Cardiac muscle cell (in vitro differentiated cells and primary cell): ENCODE data around the gene PYROXD2. TPM values are rescaled to one million over a fixed set of nuclear protein-coding genes. Genes with fewer than 3 reads are reported as not detected.
A peak's percentile ranks its signal among the peaks of the same experiment; 100 is the strongest.

Experiments
- DNase-seq, 2 donors: peaks; one replicate each; pipeline versions ENCODE4 v3.0.0 to v3.0.0-alpha.2; 2010 to 2017; ENCODE audit warnings: low read depth in 1 of 2, low spot score in 1 of 2
- H3K27ac ChIP-seq: fragments of 200-600 bp; sonication (generic); 2 replicates; pipeline ENCODE4 v1.5.1; 2016
- H3K27me3 ChIP-seq: fragments of 200-600 bp; sonication (generic); 2 replicates; pipeline ENCODE4 v1.6.0; 2016; ENCODE audit warnings: control low read depth
- H3K36me3 ChIP-seq: fragments of 200-600 bp; sonication (generic); 2 replicates; pipeline ENCODE4 v1.5.1; 2016; ENCODE audit warnings: control low read depth
- H3K4me1 ChIP-seq: fragments of 200-600 bp; sonication (generic); 2 replicates; pipeline ENCODE4 v1.8.1; 2017; ENCODE audit warnings: low read depth, mild to moderate bottlenecking, mixed run types
- H3K4me3 ChIP-seq: fragments of 200-600 bp; sonication (generic); 2 replicates; pipeline ENCODE4 v1.5.1; 2016; ENCODE audit warnings: mild to moderate bottlenecking
- H3K9me3 ChIP-seq: fragments of 200-600 bp; sonication (generic); 2 replicates; pipeline ENCODE4 v1.5.1; 2017; ENCODE audit warnings: low read depth, mild to moderate bottlenecking, control low read depth
- polyA plus RNA-seq: library from polyadenylated mRNA; unstranded; fragments of >200 nt; fragmentation: Nextera tagmentation; extraction: Ambion mirVana; gene quantifications from 2 replicates; pipeline ENCODE4 v1.2.1, GENCODE V29; 2016
- total RNA-seq: library from RNA; depleted of rRNA; stranded (reverse); fragments of >200 nt; gene quantifications from 2 replicates; pipeline ENCODE4 v1.2.3, GENCODE V29; 2016
- TF ChIP-seq, protein P1 (sequence below): IDR thresholded peaks from 2 replicates; pipeline ENCODE4 v1.5.1; 2012; ENCODE audit warnings: low read depth, mild to moderate bottlenecking, low read length

Gene PYROXD2
- total and polyA plus RNA-seq, 2 experiments from 2014 or later = 27.5 to 45.1 TPM

DNA sequence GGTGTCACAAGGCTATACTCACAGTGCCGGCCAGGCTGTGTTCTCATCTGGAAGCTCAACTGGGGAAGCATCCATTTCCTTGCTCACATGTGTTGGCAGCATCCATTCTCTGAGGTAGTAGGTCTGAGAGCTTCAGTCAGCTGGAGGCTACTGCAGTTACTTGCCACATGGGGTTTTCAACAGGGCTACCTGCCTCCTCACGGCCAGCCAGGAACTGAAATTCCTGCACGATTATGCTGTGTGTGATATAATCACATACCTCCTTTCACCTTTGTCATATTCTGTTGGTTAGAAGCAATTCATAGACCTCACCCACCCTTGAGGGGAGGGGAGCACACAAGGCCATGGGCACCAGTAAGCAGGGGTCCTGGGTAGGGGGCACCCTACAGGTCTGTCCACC lies 37.4 kb downstream of the PYROXD2 start:
- no peak overlapping the region for H3K27ac ChIP-seq
- TF ChIP-seq, protein P1, sequence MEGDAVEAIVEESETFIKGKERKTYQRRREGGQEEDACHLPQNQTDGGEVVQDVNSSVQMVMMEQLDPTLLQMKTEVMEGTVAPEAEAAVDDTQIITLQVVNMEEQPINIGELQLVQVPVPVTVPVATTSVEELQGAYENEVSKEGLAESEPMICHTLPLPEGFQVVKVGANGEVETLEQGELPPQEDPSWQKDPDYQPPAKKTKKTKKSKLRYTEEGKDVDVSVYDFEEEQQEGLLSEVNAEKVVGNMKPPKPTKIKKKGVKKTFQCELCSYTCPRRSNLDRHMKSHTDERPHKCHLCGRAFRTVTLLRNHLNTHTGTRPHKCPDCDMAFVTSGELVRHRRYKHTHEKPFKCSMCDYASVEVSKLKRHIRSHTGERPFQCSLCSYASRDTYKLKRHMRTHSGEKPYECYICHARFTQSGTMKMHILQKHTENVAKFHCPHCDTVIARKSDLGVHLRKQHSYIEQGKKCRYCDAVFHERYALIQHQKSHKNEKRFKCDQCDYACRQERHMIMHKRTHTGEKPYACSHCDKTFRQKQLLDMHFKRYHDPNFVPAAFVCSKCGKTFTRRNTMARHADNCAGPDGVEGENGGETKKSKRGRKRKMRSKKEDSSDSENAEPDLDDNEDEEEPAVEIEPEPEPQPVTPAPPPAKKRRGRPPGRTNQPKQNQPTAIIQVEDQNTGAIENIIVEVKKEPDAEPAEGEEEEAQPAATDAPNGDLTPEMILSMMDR = no peak
- DNase-seq = no peak
- no peaks in the 10 kb centered on the region for H3K27me3 ChIP-seq
- H3K4me1 ChIP-seq = peaks cover 40% of the 10 kb centered on the region
- no peaks in the 10 kb centered on the region for H3K36me3 ChIP-seq
- no peaks in the 10 kb centered on the region for H3K9me3 ChIP-seq
- H3K4me3 ChIP-seq = no peak overlapping the region

DNA sequence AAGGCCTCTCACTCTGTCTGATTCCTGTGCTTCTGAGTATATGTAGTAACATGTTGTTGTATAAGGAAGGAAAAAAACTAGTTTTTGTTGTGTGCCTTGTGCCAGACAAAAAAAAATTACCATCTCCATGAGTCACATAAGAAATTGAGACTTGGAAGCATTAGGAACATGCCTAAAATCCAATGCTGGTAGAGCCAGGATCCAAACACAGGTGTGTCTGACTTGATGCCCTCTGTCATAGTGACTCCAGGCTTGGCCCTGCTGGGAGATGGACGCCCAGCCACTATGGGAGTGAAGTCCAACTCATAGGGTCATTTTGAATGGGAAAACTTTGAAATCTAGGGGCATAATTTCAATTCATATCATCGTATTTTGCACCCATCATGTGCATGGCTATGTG lies 38.0 kb downstream of the PYROXD2 start:
- no peak for DNase-seq
- Histone ChIP-seq H3K27ac (no peak overlapping the region), H3K4me3 (no peak overlapping the region), H3K9me3 (no peaks in the 10 kb centered on the region), H3K27me3 (no peaks in the 10 kb centered on the region), H3K4me1 (peaks cover 40% of the 10 kb centered on the region), H3K36me3 (no peaks in the 10 kb centered on the region)
- TF ChIP-seq, protein P1 = no peak

DNA sequence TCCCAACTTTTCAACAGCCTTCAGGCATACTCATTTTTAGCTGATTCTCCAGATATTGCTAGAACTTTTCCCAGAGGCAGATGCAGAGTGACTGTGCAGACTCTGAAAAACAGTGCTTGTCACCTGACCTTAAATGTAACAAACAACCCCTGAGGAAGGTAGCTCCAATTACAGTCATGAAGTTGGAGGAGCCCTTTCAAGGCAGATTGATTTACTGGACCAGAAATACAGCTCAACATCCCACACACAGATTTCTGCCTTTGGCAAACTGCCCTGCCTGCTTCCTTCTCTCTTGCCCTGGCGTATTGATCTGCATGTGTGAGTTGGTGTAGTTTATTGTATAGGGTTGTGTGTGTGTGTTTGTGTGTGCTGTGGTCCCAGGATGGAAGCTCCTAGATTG lies 38.5 kb downstream of the PYROXD2 start:
- H3K36me3 ChIP-seq = no peaks in the 10 kb centered on the region
- H3K4me1 ChIP-seq = peaks cover 41% of the 10 kb centered on the region
- H3K27ac ChIP-seq = peak overlapping the region; percentile 94
- H3K4me3 ChIP-seq = no peak overlapping the region
- H3K9me3 ChIP-seq = no peaks in the 10 kb centered on the region
- H3K27me3 ChIP-seq = no peaks in the 10 kb centered on the region
- TF ChIP-seq, protein P1 = no peak
- peak in 1 of 2 donors; percentile 36 for DNase-seq

DNA sequence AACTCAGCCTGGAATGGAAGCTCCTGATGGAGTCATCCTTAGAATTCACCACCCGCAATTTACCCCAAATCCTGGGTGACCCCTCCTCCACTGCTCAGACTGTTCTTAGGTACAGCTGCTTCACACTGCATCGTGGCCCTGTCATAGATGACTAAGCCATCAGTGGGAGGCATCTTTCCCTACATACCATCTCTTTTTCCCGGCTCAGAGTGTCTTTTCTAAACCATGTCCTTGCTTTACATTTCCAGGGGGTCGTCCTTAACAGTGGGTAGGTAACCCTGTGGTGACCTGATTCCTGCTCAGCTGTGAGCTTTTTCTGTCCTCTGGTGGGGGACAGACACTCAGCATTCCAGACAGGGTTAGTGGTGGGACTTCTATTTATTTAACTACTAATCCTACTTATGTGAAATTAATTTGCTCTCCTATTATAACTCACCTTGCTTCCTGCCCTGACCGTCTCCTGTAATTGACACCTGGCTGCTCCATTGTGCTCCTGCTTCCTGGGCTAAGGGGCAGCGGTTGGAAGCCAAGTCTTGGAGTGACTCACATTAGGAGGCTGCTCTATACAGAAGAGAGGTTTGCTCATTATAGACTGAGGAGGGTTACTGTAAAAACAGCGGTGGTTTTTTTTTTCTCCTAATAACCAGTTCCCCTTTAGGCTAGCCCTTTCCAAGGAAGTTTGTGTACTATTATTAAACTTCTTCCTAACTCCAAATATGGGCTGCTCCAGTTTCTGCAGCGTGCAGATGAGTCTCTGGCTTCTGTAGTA lies 40.6 kb downstream of the PYROXD2 start:
- Histone ChIP-seq H3K27me3 (no peaks in the 10 kb centered on the region), H3K27ac (peak overlapping the region; percentile 94), H3K4me1 (peaks cover 55% of the 10 kb centered on the region), H3K36me3 (no peaks in the 10 kb centered on the region), H3K4me3 (no peak overlapping the region), H3K9me3 (no peaks in the 10 kb centered on the region)
- TF ChIP-seq, protein P1 = no peak
- DNase-seq = peak in 1 of 2 donors; percentile 59

DNA sequence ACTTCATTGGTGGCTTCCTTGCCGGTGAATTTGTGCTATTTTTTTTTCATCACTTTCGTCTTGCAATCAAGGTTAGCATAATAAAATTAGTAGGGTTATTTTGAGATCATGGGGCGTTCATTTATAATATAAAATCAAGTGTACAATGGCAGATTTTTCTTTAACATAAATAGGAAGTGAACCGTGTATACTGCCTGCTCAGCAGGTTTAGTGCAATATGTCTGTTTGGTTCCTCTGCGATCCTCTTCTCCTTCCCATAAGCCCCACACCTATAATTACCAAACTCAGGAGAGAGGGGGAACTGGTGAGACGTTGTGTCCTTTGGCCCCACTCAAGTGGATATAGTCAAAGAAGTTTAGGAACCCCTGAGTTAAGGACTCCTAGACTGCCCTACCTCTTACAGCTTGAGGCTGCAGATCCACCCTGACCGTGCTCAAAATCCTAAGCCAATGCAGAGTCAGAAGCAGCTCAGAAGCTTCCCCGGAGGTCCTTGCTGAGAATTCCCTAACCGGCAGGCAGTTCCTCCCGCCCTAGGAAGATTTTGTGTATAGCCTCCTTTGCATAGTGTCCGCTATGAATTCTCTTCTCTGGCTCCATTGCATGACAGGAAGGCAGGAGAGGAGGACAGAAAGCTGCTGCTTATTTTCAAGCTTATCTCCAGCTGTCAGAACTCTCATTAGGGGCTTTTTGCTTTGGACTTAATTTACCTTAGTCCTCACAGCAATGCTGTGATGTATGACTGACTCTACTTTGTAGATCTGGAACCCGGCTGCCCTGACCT lies 41.5 kb downstream of the PYROXD2 start:
- Histone ChIP-seq H3K4me1 (peaks cover 55% of the 10 kb centered on the region), H3K4me3 (no peak overlapping the region), H3K36me3 (no peaks in the 10 kb centered on the region), H3K27me3 (no peaks in the 10 kb centered on the region), H3K27ac (peak overlapping the region; percentile 94), H3K9me3 (no peaks in the 10 kb centered on the region)
- DNase-seq = peak; percentile 20 to 79
- TF ChIP-seq, protein P1 = no peak
